Large intestine (tissue), 3 donors: Measurements from ENCODE around the gene NPL. TPM values are rescaled to one million over a fixed set of nuclear protein-coding genes. Genes with fewer than 3 reads are reported as not detected.

Experiments
- DNase-seq, 2 donors: peaks; one replicate each; pipeline versions ENCODE4 v3.0.0 to v3.0.0-alpha.2; 2013
- H3K27ac ChIP-seq: one replicate; pipeline ENCODE4 v1.5.1; 2013; ENCODE audit warnings: low read length
- H3K27me3 ChIP-seq: 2 replicates; pipeline ENCODE4 v1.6.1; 2013; ENCODE audit warnings: low read length; ENCODE audit not compliant: control insufficient read depth, insufficient read depth
- H3K36me3 ChIP-seq: 2 replicates; pipeline ENCODE4 v1.6.1; 2013; ENCODE audit warnings: low read length; ENCODE audit not compliant: control insufficient read depth, insufficient read depth
- H3K4me1 ChIP-seq: one replicate; pipeline ENCODE4 v1.6.1; 2013; ENCODE audit warnings: low read length; ENCODE audit not compliant: control insufficient read depth, insufficient read depth
- H3K4me3 ChIP-seq: one replicate; pipeline ENCODE4 v1.5.1; 2013; ENCODE audit warnings: low read length
- H3K9me3 ChIP-seq: one replicate; pipeline ENCODE4 v1.6.1; 2013; ENCODE audit warnings: mild to moderate bottlenecking, low read depth, low read length, moderate library complexity; ENCODE audit not compliant: control insufficient read depth
- WGBS: methylation state at CpG from one replicate; pipeline ENCODE4 v1.1.5; 2013; ENCODE audit warnings: low lambda C conversion rate; ENCODE audit not compliant: insufficient coverage; 5-methylcytosine and 5-hydroxymethylcytosine counted together
- polyA plus RNA-seq: library from polyadenylated mRNA; unstranded; fragments of 120-200 nt; gene quantifications from one replicate; pipeline ENCODE4 v1.2.1, GENCODE V29; 2013

The NPL gene
- polyA plus RNA-seq, 1 donor, result 28.0 TPM

- Histone ChIP-seq H3K27me3 (no peaks in the 10 kb centered on the region), H3K36me3 (peaks cover 79% of the 10 kb centered on the region), H3K4me3 (no peak overlapping the region), H3K4me1 (no peaks in the 10 kb centered on the region), H3K9me3 (no peaks in the 10 kb centered on the region), H3K27ac (no peak overlapping the region)
- 100% methylated on average over 1 of the region's 1 CpG for WGBS
- no peak for DNase-seq
These were observed 73.3 kb downstream of the NPL start for GRCh38 chr1:182862827-182863226.

- Histone ChIP-seq H3K4me3 (no peak overlapping the region), H3K36me3 (peaks cover 74% of the 10 kb centered on the region), H3K27ac (no peak overlapping the region), H3K9me3 (no peaks in the 10 kb centered on the region), H3K4me1 (no peaks in the 10 kb centered on the region), H3K27me3 (no peaks in the 10 kb centered on the region)
- no peak for DNase-seq
- no CpG with 5 or more reads among the region's 5 CpGs for WGBS
These were observed 74.4 kb downstream of the NPL start for GRCh38 chr1:182863940-182864339.

GRCh38 chr1:182867861-182868260 lies 78.3 kb downstream of the NPL start:
- Histone ChIP-seq H3K36me3 (peaks cover 68% of the 10 kb centered on the region), H3K27me3 (no peaks in the 10 kb centered on the region)
- peak; percentile 29 to 67 for DNase-seq

GRCh38 chr1:182869241-182869666 lies 79.7 kb downstream of the NPL start:
- no peak overlapping the region for H3K4me3 ChIP-seq
- peaks cover 71% of the 10 kb centered on the region for H3K36me3 ChIP-seq
- H3K4me1 ChIP-seq, result no peaks in the 10 kb centered on the region
- no peaks in the 10 kb centered on the region for H3K27me3 ChIP-seq
- H3K9me3 ChIP-seq, result no peaks in the 10 kb centered on the region
- WGBS, result no CpG with 5 or more reads among the region's 12 CpGs
- no peak for DNase-seq
- no peak overlapping the region for H3K27ac ChIP-seq

More at GRCh38 chr1:182867861-182868260, 78.3 kb downstream of the NPL start:
- Histone ChIP-seq H3K27ac (no peak overlapping the region), H3K4me3 (no peak overlapping the region), H3K4me1 (no peaks in the 10 kb centered on the region), H3K9me3 (no peaks in the 10 kb centered on the region)

GRCh38 chr1:182872881-182873280 lies 83.3 kb downstream of the NPL start:
- Histone ChIP-seq H3K4me3 (no peak overlapping the region), H3K27ac (no peak overlapping the region), H3K27me3 (no peaks in the 10 kb centered on the region), H3K4me1 (no peaks in the 10 kb centered on the region), H3K36me3 (peaks cover 76% of the 10 kb centered on the region), H3K9me3 (no peaks in the 10 kb centered on the region)
- DNase-seq, result no peak
- WGBS, result no CpG with 5 or more reads among the region's 3 CpGs

GRCh38 chr1:182875889-182876288 lies 86.3 kb downstream of the NPL start:
- DNase-seq, result no peak
- no peak overlapping the region for H3K4me3 ChIP-seq
- H3K9me3 ChIP-seq, result no peaks in the 10 kb centered on the region
- H3K27me3 ChIP-seq, result no peaks in the 10 kb centered on the region
- H3K27ac ChIP-seq, result no peak overlapping the region
- H3K36me3 ChIP-seq, result peaks cover 87% of the 10 kb centered on the region
- no CpG with 5 or more reads among the region's 2 CpGs for WGBS
- H3K4me1 ChIP-seq, result no peaks in the 10 kb centered on the region

GRCh38 chr1:182877331-182877730 lies 87.8 kb downstream of the NPL start:
- no peak overlapping the region for H3K27ac ChIP-seq
- H3K36me3 ChIP-seq, result peaks cover 90% of the 10 kb centered on the region
- H3K4me1 ChIP-seq, result no peaks in the 10 kb centered on the region
- H3K27me3 ChIP-seq, result no peaks in the 10 kb centered on the region
- no peak for DNase-seq
- no peaks in the 10 kb centered on the region for H3K9me3 ChIP-seq
- H3K4me3 ChIP-seq, result no peak overlapping the region

GRCh38 chr1:182877842-182878241 lies 88.3 kb downstream of the NPL start:
- DNase-seq, result no peak
- Histone ChIP-seq H3K27ac (no peak overlapping the region), H3K4me3 (no peak overlapping the region), H3K27me3 (no peaks in the 10 kb centered on the region), H3K9me3 (no peaks in the 10 kb centered on the region), H3K36me3 (peaks cover 89% of the 10 kb centered on the region), H3K4me1 (no peaks in the 10 kb centered on the region)
- no CpG with 5 or more reads among the region's 7 CpGs for WGBS

Other genes starting within 250 kb of the NPL start
- 16.8 TPM for gene RNASEL, start 200.5 kb upstream of the NPL start, polyA plus RNA-seq
- gene RGS16, start 185.4 kb upstream of the NPL start, polyA plus RNA-seq, result 2.3 TPM
- gene RGS8, start 105.2 kb upstream of the NPL start, polyA plus RNA-seq, result 0.19 TPM
- gene DHX9, start 49.6 kb downstream of the NPL start, polyA plus RNA-seq, result 159 TPM
- 0.03 TPM for gene SHCBP1L, start 163.4 kb downstream of the NPL start, polyA plus RNA-seq
- gene LAMC1, start 233.6 kb downstream of the NPL start, polyA plus RNA-seq, result 93.3 TPM